Activated CD8-positive, alpha-beta memory T cell treated with anti-CD3 and anti-CD28 coated beads, Interleukin-2, amount 50 U/mL, for 1 hour (primary cell): ENCODE data around the gene SEMA4D.

Source experiments
- DNase-seq: peaks from one replicate; pipeline ENCODE4 v3.0.0-alpha.2; 2020; ENCODE audit errors: extremely low read depth

The SEMA4D gene

GRCh38 chr9:89497978-89498851, at the start of gene SEMA4D:
Gene SEMA4D, minus strand, starts transcription at chr9:89498113. Its CDS starts 92,657 bp downstream, at chr9:89405456.
- DNase-seq, result no peak

DNA sequence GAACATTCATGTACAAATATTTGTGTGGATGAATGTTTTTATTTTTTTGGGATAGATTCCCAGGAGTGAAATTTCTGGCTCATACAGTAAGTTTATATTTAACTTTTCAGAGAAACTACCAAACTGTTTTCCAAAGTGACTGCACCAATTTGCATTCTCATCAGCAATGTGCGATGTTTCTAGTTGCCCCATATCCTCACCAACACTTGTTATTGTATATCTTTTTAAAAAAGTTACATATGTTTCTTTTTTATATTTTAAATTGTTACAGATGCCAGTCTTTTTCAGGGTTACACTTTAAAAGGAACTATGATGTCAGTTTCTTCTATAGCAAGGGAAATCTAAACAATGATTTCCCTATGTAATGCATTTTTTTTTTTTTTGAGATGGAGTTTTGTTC, 49.1 kb upstream of the SEMA4D start:
- DNase-seq, result no peak

GRCh38 chr9:89544279-89544661, 46.4 kb upstream of the SEMA4D start:
- DNase-seq, result no peak

DNA sequence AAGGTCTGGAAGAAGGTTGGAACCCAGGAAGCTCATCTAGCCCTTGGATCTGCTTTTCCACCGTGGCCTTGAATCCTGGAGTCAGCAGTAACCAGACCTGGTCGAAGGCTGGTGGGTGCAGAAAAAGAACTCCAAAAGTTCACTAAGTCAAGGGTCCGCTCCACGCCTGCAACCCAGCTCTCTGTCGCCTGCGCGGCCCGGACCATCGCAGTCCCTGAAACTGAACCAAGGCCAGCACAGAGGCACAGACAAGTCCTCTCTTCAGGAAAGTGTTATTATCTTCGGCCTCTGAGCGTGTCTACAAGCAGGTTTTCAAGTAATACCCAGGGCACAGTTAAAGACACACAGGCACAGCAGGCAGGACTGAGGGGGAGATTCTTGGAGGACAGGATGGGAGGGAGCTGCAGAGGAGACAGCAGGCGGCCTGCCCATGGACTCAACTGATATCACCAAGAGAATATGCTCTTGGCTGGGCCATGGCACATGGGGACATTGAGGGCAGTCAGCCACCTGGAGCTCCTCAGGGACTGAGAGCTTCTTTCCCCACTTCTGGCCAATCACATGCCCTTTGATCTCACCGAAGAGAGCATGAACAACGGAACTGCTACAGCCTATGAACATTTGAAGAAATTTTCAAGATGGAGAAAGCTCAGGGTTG, 45.8 kb upstream of the SEMA4D start:
- no peak for DNase-seq

DNA sequence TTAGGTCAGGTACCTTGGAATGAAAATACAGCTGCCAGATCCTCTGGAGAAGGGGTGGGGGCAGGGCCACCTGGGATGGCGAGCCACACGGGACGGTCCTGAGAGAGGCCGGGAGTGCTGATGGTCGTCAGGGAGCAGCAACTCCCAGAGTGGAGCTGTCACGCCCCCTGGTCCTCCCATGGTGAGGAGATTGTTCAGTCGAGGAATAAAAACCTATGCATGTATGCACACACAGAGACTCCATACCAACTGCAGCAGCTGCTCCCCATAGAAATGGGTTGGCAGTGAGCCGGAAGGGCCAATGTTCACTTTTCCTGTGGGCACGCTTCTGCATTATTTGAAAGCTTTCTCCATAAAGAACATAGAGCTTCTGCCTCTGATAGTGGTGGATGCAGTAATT, 45.2 kb upstream of the SEMA4D start:
- DNase-seq, result no peak

- DNase-seq, result no peak
Observed at GRCh38 chr9:89542401-89543021, 44.6 kb upstream of the SEMA4D start.

DNA sequence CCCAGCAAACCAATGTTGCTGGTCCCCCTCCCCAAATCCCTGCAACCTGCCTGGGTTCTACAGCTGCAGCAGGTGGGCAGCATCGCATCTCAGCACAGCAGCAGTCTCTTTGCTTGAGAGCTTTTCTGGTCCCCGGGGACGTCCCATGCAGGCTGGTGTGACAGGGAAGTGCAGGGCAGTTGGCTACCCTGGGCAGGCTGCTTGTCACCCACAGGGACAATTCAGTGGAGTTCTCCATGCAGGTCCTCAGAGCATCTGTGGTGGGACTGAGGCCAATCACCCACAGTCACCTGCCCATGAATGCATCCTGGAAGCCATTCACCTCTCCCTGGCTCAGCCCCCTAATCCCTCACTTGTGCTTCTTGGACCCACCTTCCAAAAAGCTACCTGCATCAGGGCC, 43.9 kb upstream of the SEMA4D start:
- no peak for DNase-seq

- DNase-seq, result no peak
Observed at GRCh38 chr9:89539374-89539773, 41.5 kb upstream of the SEMA4D start.

DNA sequence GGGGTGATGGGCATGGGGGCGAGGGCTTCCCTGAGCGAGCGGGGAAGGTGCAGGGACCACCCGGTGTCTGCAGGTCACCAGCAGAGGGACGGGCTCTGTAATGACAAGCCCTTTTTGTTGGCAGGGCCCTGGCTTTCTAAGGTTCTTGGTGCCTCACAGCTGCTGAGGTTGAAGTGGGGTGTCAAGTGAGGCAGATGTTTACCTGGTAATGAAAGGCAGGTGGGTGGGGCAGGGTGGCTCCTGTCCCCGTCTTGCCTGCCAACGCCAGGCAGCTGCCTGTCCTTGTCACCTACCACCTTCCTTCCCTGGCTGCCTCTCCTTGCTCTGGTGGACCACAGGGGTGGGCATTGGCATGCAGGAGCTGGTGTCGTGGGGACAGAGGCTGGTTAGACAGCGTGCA, 41.0 kb upstream of the SEMA4D start:
- DNase-seq, result no peak

GRCh38 chr9:89537166-89537565, 39.3 kb upstream of the SEMA4D start:
- no peak for DNase-seq

- no peak for DNase-seq
Observed at GRCh38 chr9:89536600-89536999, 38.7 kb upstream of the SEMA4D start.

DNA sequence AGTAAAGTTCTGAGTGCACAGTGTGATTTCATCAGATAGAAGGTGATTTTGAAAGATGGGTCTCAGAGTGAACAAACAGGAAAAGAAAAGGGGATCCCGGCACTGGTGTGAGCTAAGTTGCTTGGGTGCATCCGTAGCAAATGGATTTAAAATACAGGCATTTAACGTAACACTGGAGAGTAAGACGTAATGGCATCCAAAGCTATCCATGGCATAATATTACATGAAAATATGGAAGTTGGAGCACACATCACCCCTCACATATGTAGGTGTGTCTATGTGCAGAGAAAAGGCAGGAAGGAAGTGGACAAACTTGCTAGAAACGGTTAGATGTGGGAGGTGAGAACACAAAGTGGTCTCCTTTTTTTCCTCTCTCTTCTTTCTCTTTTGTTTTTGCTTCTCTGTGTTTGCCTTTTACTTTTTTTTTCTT, 38.2 kb upstream of the SEMA4D start:
- DNase-seq, result no peak

DNA sequence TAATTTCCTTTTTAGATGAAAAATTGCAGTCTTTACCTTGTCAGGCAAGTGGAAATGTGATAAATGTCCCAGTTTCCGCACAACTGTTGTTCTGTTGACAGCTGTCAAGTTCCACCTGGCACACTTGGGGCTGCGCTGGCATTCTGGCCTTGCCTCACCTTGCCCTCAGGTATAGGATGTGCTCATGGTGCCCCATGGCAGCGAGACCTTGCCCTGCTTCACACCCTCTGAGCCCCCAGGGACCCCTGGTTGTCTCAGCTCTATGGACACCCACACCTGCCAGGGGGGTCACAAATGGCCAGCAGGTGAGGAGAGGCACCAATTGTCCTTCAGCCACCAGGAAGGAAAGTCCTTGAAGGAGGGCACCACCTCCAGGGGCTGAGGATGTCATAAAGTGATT, 37.5 kb upstream of the SEMA4D start:
- no peak for DNase-seq

- no peak for DNase-seq
Observed at GRCh38 chr9:89534515-89535287, 36.8 kb upstream of the SEMA4D start.

DNA sequence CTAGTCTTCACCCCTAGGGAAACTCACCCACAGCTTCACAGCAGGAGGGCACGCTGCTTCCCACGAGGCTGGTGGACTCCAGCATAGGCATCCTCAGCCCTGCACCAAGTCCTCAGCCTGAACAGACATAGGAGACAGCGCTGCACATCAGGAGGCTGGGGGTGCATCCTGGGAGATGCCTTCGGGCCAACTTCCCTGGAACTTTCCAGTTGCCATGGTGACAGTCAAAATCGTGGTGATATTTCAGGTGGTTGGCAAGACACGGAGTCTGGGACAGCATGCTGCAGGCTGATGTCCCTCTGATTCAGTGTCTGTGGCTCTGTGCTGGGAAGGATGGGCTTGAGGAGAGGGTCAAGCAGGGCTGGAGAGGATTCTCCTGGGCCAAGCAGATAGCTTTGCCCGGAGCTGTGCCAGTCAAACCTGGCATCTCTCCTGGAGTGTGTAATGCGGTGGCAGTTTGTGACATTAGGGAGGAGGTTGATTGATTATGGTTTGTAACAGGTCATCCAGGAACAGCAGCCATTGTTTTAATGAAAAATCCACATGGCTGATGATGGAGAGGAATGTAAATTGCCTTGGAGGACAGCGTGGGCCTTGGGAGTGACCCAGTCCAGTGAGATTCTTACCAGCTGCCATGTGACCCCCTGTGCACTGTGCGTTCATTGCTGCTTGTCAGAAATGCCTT, 35.6 kb upstream of the SEMA4D start:
- no peak for DNase-seq

DNA sequence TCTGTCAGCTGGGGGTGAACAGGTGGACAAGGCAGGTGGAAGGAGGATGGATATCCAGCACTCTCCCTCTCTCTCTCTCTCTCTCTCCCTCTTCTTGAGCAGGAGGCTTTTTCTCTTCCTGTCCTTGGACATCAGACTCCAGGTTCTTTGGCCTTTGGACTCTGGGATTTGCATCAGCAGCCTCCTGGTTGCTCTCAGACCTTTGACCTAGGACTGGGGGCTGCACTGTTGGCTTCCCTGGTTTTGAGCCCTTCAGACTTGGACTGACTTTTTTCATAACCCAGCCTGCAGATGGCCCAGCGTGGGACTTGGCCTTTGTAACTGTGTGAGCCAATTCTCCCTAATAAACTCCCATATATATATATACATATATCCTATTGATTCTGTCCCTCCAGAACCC, 35.0 kb upstream of the SEMA4D start:
- no peak for DNase-seq

GRCh38 chr9:89532478-89532877, 34.6 kb upstream of the SEMA4D start:
- no peak for DNase-seq

GRCh38 chr9:89531766-89532165, 33.9 kb upstream of the SEMA4D start:
- DNase-seq, result no peak

- DNase-seq, result no peak
Observed at GRCh38 chr9:89530726-89531125, 32.8 kb upstream of the SEMA4D start.

- DNase-seq, result no peak
Observed at GRCh38 chr9:89529243-89530035, 31.5 kb upstream of the SEMA4D start.

GRCh38 chr9:89528540-89528939, 30.6 kb upstream of the SEMA4D start:
- DNase-seq, result no peak
